ENCODE results near the gene BEST2. TPM values are rescaled to one million over a fixed set of nuclear protein-coding genes. Genes with fewer than 3 reads are reported as not detected.
A peak's percentile ranks its signal among the peaks of the same experiment; 100 is the strongest.
"Not testable (repeated sequence)": the region's sequence is repeated elsewhere in the genome, so short reads cannot be mapped to it uniquely, and the experiment has no call there.

BEST2 gene
- total RNA-seq, 1 experiment from 2014 or later, result 0.13 TPM

GRCh38 chr19:12721656-12722565 lies 29.7 kb upstream of the BEST2 start:
- peak overlapping the region; percentile 62 for H3K4me3 ChIP-seq
- no peaks in the 10 kb centered on the region for H3K9me3 ChIP-seq (replicated peaks)
- H3K4me1 ChIP-seq (replicated peaks), result peaks cover 27% of the 10 kb centered on the region
- DNase-seq (ENCODE audit: low read depth in 1 of 2, low spot score in 2 of 2), result peak; percentile 58 to 87
- peak overlapping the region; percentile 87 for H3K27ac ChIP-seq
- H3K27me3 ChIP-seq (replicated peaks), result no peaks in the 10 kb centered on the region
- peaks cover 42% of the 10 kb centered on the region for H3K36me3 ChIP-seq

- H3K36me3 ChIP-seq, result peaks cover 38% of the 10 kb centered on the region
- H3K4me3 ChIP-seq, result peak overlapping the region; percentile 62
- peak; percentile 96 to 99 for DNase-seq (ENCODE audit: low read depth in 1 of 2, low spot score in 2 of 2)
- H3K9me3 ChIP-seq (replicated peaks), result no peaks in the 10 kb centered on the region
- H3K27me3 ChIP-seq (replicated peaks), result no peaks in the 10 kb centered on the region
- H3K4me1 ChIP-seq (replicated peaks), result peaks cover 27% of the 10 kb centered on the region
- H3K27ac ChIP-seq, result peak overlapping the region; percentile 87
Measured at GRCh38 chr19:12722566-12723380, 28.8 kb upstream of the BEST2 start.

GRCh38 chr19:12723381-12723640 lies 28.3 kb upstream of the BEST2 start:
- peaks cover 27% of the 10 kb centered on the region for H3K4me1 ChIP-seq (replicated peaks)
- peak overlapping the region; percentile 87 for H3K27ac ChIP-seq
- no peak for DNase-seq (ENCODE audit: low read depth in 1 of 2, low spot score in 2 of 2)
- H3K36me3 ChIP-seq, result peaks cover 38% of the 10 kb centered on the region
- H3K4me3 ChIP-seq, result peak overlapping the region; percentile 62
- no peaks in the 10 kb centered on the region for H3K9me3 ChIP-seq (replicated peaks)
- no peaks in the 10 kb centered on the region for H3K27me3 ChIP-seq (replicated peaks)

GRCh38 chr19:12723641-12724426 lies 27.8 kb upstream of the BEST2 start, which contains the start of gene TNPO2:
Gene TNPO2 (minus strand): TSS chr19:12723932. CDS start chr19:12720977, 2,955 bp downstream.
- Histone ChIP-seq H3K4me3 (peak within 1 kb of the TSS; percentile 62), H3K36me3 (peaks cover 38% of the 10 kb centered on the region), H3K4me1 (replicated peaks) (peaks cover 27% of the 10 kb centered on the region), H3K27ac (peak within 1 kb of the TSS; percentile 87), H3K9me3 (replicated peaks) (no peaks in the 10 kb centered on the region), H3K27me3 (replicated peaks) (no peaks in the 10 kb centered on the region)
- peak; percentile 72 to 77 for DNase-seq (ENCODE audit: low read depth in 1 of 2, low spot score in 2 of 2)

- not testable (repeated sequence) for DNase-seq (ENCODE audit: low read depth in 1 of 2, low spot score in 2 of 2)
- peaks cover 21% of the 10 kb centered on the region for H3K4me1 ChIP-seq (replicated peaks)
Measured at GRCh38 chr19:12725612-12726011, 26.0 kb upstream of the BEST2 start.

GRCh38 chr19:12726988-12727316 lies 24.6 kb upstream of the BEST2 start:
- H3K4me3 ChIP-seq, result no peak overlapping the region
- peaks cover 16% of the 10 kb centered on the region for H3K4me1 ChIP-seq (replicated peaks)
- no peaks in the 10 kb centered on the region for H3K9me3 ChIP-seq (replicated peaks)
- H3K27ac ChIP-seq, result no peak overlapping the region
- no peak for DNase-seq (ENCODE audit: low read depth in 1 of 2, low spot score in 2 of 2)
- H3K36me3 ChIP-seq, result peaks cover 48% of the 10 kb centered on the region
- no peaks in the 10 kb centered on the region for H3K27me3 ChIP-seq (replicated peaks)

More at GRCh38 chr19:12725612-12726011, 26.0 kb upstream of the BEST2 start:
- H3K9me3 ChIP-seq (replicated peaks); H3K4me3 ChIP-seq; H3K27ac ChIP-seq; H3K27me3 ChIP-seq (replicated peaks): not testable (repeated sequence)
- peaks cover 42% of the 10 kb centered on the region for H3K36me3 ChIP-seq

- Histone ChIP-seq H3K4me1 (replicated peaks) (peaks cover 19% of the 10 kb centered on the region), H3K27me3 (replicated peaks) (no peaks in the 10 kb centered on the region), H3K27ac (no peak overlapping the region), H3K4me3 (no peak overlapping the region), H3K9me3 (replicated peaks) (no peaks in the 10 kb centered on the region), H3K36me3 (peaks cover 57% of the 10 kb centered on the region)
- DNase-seq (ENCODE audit: low read depth in 1 of 2, low spot score in 2 of 2), result no peak
Measured at GRCh38 chr19:12727745-12728433, 23.7 kb upstream of the BEST2 start.

GRCh38 chr19:12730064-12730463 lies 21.5 kb upstream of the BEST2 start:
- no peak for DNase-seq (ENCODE audit: low read depth in 1 of 2, low spot score in 2 of 2)
- peaks cover 12% of the 10 kb centered on the region for H3K4me1 ChIP-seq (replicated peaks)
- H3K4me3 ChIP-seq, result no peak overlapping the region
- H3K36me3 ChIP-seq, result peaks cover 69% of the 10 kb centered on the region
- no peaks in the 10 kb centered on the region for H3K9me3 ChIP-seq (replicated peaks)
- H3K27ac ChIP-seq, result no peak overlapping the region
- H3K27me3 ChIP-seq (replicated peaks), result no peaks in the 10 kb centered on the region

- Histone ChIP-seq H3K9me3 (replicated peaks) (no peaks in the 10 kb centered on the region), H3K27ac (no peak overlapping the region), H3K27me3 (replicated peaks) (no peaks in the 10 kb centered on the region), H3K4me3 (no peak overlapping the region), H3K36me3 (peaks cover 69% of the 10 kb centered on the region), H3K4me1 (replicated peaks) (peaks cover 13% of the 10 kb centered on the region)
- DNase-seq (ENCODE audit: low read depth in 1 of 2, low spot score in 2 of 2), result no peak
Measured at GRCh38 chr19:12731337-12731736, 20.3 kb upstream of the BEST2 start.

- Histone ChIP-seq H3K36me3 (peaks cover 60% of the 10 kb centered on the region), H3K27me3 (replicated peaks) (no peaks in the 10 kb centered on the region), H3K9me3 (replicated peaks) (no peaks in the 10 kb centered on the region), H3K4me1 (replicated peaks) (peaks cover 25% of the 10 kb centered on the region), H3K4me3 (peak overlapping the region; percentile 99), H3K27ac (peak overlapping the region; percentile 90)
- DNase-seq (ENCODE audit: low read depth in 1 of 2, low spot score in 2 of 2), result peak in 1 of 2 experiments; percentile 54
Measured at GRCh38 chr19:12733369-12734214, 18.0 kb upstream of the BEST2 start.

- peak; percentile 96 to 98 for DNase-seq (ENCODE audit: low read depth in 1 of 2, low spot score in 2 of 2)
- peaks cover 51% of the 10 kb centered on the region for H3K36me3 ChIP-seq
- H3K4me3 ChIP-seq, result peak within 1 kb of the TSS; percentile 66
- H3K4me1 ChIP-seq (replicated peaks), result peaks cover 25% of the 10 kb centered on the region
- peak within 1 kb of the TSS; percentile 99 for H3K27ac ChIP-seq
- H3K9me3 ChIP-seq (replicated peaks), result no peaks in the 10 kb centered on the region
- no peaks in the 10 kb centered on the region for H3K27me3 ChIP-seq (replicated peaks)
Measured at GRCh38 chr19:12736995-12737834, 14.4 kb upstream of the BEST2 start, which contains the start of gene GET3. Gene GET3 (plus strand): TSS chr19:12737497. CDS start chr19:12737506, 9 bp downstream.

Data from SJSA1 (cell line).